NCI-H510A (cell line): ENCODE results near the gene HOXC13.

Experiments
- DNase-seq: peaks from one replicate; lab custom pipeline; 2025; lab: John Stamatoyannopoulos, UW

Gene HOXC13

GRCh38 chr12:53955036-53955775, 16.6 kb downstream of the HOXC13 start:
- DNase-seq = no peak

DNA sequence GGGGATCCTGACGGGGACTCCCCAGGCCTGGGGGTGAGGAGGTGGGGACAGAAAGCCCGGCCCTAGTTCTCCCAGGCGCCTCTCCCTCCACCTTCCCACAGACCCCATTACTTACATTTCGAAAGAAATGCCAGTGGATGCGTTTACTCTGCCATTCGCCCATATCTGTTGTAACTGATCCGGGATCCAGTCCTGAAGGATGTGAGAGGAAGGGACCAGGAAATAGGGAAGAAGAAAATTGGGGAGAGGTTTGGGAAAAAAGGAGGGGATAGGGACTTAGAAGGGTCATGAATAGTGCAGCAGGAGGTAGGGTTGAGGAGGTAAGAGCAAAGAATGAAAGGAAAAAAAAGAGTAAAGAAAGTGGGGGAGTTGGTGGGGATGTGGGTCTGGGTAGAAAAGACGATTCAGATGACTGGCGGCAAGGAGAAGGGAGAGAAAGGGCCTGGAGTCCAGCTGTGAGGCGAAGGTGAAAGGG, 17.2 kb downstream of the HOXC13 start:
- no peak for DNase-seq

DNA sequence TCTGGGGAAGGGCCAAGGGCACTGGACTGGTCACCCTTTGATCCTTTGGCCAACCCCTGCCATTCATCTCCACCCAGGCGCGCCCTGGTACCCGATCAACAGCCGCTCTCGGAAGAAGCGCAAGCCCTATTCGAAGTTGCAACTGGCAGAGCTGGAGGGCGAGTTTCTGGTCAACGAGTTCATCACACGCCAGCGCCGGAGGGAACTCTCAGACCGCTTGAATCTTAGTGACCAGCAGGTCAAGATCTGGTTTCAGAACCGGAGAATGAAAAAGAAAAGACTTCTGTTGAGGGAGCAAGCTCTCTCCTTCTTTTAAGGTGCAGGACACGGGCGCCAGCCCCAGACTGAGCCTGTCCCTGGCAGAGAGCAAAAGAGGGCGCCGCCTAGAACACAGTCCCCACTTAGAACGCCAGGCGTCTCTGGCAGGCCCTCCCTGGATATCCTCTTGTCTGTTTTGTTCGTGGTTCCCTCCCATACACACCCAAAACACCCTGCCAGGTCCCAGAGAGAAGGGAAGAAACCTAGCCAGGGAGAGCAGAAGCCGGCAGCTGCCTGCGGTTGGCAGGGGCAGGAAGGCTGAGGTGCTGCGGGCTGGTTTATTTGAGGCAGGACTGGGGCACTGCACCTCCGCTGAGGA, 17.7 kb downstream of the HOXC13 start:
- no peak for DNase-seq

DNA sequence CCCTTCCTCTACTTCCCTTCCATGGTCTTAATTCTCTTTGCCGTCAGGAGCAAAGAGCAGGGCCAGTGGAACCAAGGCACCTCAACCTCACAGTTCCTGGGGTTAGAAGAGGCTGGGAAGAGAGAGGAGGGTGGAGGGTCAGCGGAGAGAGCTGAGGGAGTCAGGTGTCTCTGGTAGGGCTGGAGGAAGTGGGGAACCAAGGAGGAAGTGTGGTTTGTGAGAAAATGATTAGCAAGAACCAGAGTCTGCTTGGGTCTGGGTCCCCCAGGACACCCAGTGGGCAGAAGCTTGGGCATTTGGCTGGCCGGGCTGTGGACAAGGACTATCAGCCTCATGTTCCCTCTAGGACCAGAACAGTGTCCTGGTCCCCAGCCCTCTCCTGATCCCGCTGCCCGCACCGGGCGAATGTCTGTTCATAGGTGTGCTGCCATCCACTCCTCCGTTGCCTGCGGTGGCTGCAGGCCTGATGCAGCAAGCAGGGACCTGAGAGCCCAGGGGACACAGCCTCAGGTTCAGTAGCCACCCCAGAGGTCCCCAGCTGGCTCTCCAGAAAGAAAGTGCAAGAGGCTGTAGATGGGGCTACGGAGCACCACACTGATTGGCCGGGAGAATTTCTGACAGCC, 18.4 kb downstream of the HOXC13 start:
- no peak for DNase-seq

DNA sequence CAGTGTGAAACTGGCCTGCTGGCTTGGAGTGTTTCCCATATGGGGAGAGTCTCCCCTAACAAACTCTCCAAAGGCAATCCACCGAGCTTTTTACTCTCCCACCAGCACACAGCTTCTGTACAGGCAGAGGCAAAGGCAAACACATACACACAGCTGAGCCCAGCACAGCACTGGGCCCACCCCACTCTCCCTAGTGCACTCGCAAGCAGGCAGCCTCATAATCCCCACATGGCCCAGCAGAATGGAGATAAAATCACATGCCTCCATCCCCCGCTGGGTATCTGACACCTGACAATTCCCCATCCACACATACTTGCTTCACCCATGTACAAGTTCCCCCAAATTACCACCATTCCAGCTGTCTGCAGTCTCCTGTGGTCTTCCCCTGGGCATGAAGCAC, 19.5 kb downstream of the HOXC13 start:
- DNase-seq = no peak

DNA sequence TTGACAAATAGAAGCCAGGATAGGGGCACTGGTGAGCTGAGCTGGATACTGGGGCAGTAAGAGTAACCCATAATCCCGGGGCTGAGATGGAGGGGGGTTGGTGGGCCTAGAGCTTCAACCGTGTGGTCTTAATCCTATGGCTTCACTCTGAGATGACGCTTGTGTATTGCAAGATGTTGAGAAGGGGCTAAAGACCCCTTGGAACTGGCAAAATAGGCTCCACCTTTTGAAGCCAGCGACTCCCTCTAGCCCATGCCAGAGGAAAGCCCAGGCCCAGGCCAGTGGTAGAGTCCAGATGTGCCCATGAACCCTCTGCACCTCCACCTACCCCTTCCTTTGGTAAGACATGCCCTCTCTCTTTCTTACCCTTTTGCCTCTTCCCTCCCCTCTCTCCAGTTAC, 20.7 kb downstream of the HOXC13 start:
- no peak for DNase-seq

GRCh38 chr12:53960187-53961024, 21.8 kb downstream of the HOXC13 start:
- no peak for DNase-seq

DNA sequence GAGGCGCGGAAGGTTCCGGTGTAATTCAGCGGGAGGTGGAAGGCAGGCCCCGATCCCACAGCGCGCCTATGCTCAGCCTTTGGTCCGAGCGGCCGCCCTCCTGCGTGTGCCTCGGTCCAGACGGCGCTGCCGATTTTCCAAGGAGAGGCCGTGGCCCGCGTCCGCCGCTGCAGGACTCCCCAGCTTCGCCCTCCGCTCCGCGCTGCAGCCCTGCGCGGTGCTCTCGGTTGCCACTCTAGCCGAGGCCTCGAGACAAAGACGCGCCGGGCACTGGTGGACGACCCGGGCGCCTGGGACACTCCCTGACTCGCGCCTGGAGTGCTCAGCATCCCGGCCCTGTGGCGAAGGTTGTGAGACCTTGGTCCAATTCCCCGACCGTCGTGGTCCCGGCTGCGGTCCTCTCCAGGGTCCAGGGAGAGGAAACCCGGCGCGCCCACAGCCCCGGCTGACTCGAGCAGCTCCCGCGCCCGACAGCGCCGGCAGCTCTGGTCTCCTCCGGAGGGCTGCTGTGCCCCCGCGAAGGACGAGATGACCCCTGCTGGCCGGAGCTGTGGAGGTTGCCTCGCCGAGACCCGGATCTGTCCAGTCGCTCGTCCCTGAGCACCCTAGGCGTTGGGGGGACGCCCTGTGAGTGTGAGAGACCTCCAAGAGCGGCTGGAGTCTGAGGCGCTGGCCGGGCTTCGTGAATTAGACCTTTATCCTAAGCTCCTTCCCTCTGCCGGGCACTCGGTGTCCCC, 22.6 kb downstream of the HOXC13 start:
- no peak for DNase-seq

- no peak for DNase-seq
Observed at GRCh38 chr12:53963005-53963404, 24.4 kb downstream of the HOXC13 start.

GRCh38 chr12:53963434-53964314, 25.0 kb downstream of the HOXC13 start:
- no peak for DNase-seq

DNA sequence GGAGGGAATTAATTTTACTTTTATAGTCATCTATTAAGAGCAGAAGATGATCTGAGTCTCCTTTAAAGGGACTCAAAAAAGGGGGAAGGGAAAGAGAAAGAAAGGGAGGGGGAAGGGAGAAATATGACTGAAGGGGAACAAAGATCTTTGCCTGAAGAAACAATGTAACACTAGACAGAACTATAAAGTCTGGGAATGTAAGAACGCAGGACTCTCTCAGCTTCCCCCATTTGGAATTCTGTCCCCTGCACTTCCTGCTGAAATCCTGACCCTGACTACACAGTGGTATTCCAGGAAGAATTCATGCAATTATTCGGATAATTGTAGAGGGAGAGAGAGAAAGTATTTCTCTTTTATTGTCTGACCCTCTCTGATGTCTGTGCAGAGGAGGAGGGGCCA, 25.7 kb downstream of the HOXC13 start:
- no peak for DNase-seq

DNA sequence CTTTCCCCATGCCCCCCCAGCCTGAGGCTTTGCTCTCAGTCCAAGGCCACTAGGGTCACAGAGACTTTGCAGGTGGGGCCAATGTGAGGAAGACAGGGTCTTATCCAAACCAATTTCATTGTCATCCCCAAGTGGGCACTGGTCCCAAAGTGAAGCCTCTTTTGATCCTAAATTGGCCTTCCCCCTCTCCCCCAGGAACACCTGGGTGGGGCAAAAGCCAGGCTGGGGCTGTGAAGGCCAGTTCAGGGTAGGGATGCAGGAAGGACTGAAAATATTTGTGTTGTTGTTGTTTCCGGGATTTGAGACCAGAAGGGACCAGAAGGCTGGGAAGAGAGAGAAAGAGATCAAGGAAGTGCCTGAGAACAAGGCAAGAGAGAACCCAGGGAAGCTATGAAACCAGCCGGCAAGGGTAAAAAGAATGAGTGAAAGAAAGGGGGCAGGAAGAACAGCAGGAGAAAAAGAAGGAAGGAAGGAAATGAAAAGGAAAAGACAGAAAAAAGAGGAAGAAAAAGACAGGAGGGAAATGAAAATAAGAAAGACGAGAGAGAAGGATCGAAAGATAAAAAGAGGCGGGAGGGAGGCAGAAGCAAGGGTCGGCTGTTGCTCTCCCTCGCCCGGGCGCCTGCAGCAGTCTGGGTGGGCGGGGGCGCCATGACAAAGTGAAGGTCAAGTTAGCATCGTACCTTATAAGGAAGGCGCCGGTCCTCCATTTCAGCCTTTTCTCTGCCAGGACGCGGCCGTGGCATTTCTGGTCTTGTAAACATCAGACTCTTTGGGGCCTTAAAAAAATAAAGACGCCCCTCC, 26.9 kb downstream of the HOXC13 start:
- no peak for DNase-seq

- DNase-seq = no peak
Observed at GRCh38 chr12:53966085-53966384, 27.4 kb downstream of the HOXC13 start.

DNA sequence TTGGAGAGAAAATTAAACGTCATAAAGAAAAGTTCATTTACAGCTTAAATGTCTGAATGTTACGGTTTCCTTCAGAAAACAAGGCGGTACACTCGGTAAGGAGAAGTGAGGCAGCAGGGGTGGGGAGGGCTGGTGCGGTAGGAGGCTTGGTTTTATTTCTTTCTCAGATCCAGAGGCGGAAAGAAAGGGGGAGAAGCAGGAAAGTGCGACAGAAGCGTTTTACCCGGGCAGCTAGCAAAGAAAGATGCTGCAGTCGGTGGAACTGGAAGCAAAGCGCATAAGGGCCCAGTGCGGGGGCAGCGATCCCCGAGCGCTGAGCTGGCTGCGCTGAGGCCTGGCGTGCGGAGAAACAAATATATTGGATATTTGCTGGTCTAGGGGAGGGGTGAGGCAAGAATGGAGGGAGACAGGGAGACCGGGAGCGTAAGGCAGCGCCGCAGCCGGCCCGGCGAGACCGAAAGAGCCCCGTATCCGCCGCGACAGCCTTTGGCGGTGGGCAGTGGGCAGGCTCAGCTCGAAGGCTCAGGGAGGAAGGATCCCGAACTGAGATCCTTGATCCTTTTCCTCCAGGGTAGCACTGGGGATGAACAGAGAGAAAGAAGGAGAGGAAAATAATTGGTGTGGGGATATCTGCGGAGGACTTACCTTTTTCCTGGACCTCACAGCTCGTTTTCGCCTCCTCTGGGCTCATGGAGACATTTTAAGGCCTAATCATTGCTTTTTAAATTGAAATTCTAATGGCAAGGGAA, 27.9 kb downstream of the HOXC13 start:
- no peak for DNase-seq

GRCh38 chr12:53967421-53967925, 28.8 kb downstream of the HOXC13 start:
- no peak for DNase-seq

DNA sequence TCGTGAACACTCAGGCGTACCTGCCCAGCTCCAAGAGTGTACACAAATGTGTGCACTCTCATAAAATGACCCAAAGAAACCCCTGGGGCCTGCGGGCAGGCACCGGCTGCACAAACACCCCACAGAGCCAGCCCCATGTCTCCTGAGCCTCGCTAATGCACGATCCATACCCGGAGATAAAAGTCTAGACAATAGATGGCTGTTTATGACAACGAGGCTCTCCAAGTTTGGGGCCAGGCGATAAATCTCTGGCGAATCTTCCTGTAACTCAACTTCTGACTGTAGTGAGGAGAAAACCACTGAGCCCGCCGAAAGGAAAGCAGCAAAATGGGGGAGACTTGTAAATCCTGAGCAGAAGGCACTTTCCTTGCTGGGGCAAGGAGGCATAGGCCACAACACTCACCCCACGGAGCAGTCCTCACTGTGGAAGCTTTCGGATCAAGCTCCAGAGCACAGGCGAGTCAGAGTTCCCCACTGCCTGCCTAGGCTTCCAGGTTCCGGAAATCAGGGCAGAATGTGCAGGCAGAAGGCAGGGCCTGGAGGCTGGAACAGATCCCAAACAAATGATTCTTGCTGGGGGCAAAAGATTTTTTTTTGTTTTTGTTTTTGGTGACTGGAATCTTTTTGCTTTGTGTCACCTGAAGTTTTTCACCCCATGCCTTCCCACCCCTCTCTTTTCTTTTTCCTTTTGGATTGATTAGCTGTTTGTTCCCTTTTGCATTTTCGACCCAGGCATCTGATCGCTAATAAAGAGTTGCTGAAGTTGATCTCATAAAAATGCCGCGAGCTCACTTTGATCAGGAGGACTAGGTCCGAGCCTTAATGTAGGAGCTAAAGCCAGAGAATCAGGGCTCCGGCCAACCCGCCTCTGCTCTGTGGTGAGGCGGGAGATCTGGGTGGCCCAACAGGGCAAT, 29.8 kb downstream of the HOXC13 start:
- DNase-seq = no peak

- DNase-seq = no peak
Observed at GRCh38 chr12:53969588-53970259, 31.1 kb downstream of the HOXC13 start.
